HepG2 (cell line): ENCODE measurements around the gene PRKD2. TPM values are rescaled to one million over a fixed set of nuclear protein-coding genes. Genes with fewer than 3 reads are reported as not detected.

ENCODE experiments used
- AGO1 ChIP-seq: fragments of 200-400 bp; formaldehyde crosslinking; IDR thresholded peaks from 2 replicates; pipeline ENCODE4 v1.6.1; 2017; ENCODE audit warnings: mild to moderate bottlenecking, low read depth, low read length, moderate library complexity; ENCODE audit not compliant: poor library complexity, severe bottlenecking
- CREB3 ChIP-seq: sonication (generic); formaldehyde crosslinking; IDR thresholded peaks from 2 replicates; pipeline ENCODE4 v1.5.0; 2020; ENCODE audit warnings: missing genetic modification reagents
- HMG20A ChIP-seq: IDR thresholded peaks from 2 replicates; pipeline ENCODE4 v1.6.1; 2016; ENCODE audit warnings: borderline replicate concordance
- HOXA3 ChIP-seq: sonication (generic); formaldehyde crosslinking; IDR thresholded peaks from 2 replicates; pipeline ENCODE4 v1.5.0; 2020; ENCODE audit warnings: missing genetic modification reagents
- ISL2 ChIP-seq: sonication (generic); formaldehyde crosslinking; IDR thresholded peaks from 2 replicates; pipeline ENCODE4 v1.5.0; 2020; ENCODE audit warnings: missing genetic modification reagents
- KAT8 ChIP-seq: IDR thresholded peaks from 2 replicates; pipeline ENCODE4 v1.6.1; 2016; ENCODE audit warnings: missing genetic modification reagents, missing compliant biosample characterization
- KDM1A ChIP-seq: IDR thresholded peaks from 2 replicates; pipeline ENCODE4 v1.6.1; 2016; ENCODE audit warnings: missing compliant biosample characterization
- KLF16 ChIP-seq, 2 experiments: sonication (generic) in 1 of 2; formaldehyde crosslinking in 1 of 2; IDR thresholded peaks; 2 replicates each; pipeline versions ENCODE4 v1.6.1 to v1.8.0; 2016 to 2023; ENCODE audit warnings: missing genetic modification reagents in 2 of 2, missing compliant biosample characterization in 1 of 2
- MLLT10 ChIP-seq: sonication (generic); formaldehyde crosslinking; IDR thresholded peaks from 2 replicates; pipeline ENCODE4 v1.4.0; 2020; ENCODE audit warnings: missing genetic modification reagents
- NR2F6 ChIP-seq, 2 experiments: IDR thresholded peaks; 2 replicates each; pipeline ENCODE4 v1.6.1; 2016; ENCODE audit warnings: antibody characterized with exemption in 1 of 2, mild to moderate bottlenecking in 1 of 2
- RARA ChIP-seq: IDR thresholded peaks from 2 replicates; pipeline ENCODE4 v1.6.1; 2016; ENCODE audit warnings: missing genetic modification reagents, missing compliant biosample characterization
- RFX5 ChIP-seq: IDR thresholded peaks from 2 replicates; pipeline ENCODE4 v1.6.1; 2011; ENCODE audit warnings: low read depth, low read length, improper control_type of control experiment
- RXRA ChIP-seq: sonication (generic); formaldehyde crosslinking; IDR thresholded peaks from 2 replicates; pipeline ENCODE4 v1.5.1; 2020; ENCODE audit warnings: missing genetic modification reagents
- RXRB ChIP-seq: IDR thresholded peaks from 2 replicates; pipeline ENCODE4 v1.6.1; 2016; ENCODE audit warnings: borderline replicate concordance, missing genetic modification reagents, missing compliant biosample characterization
- SMAD3 ChIP-seq: sonication (generic); formaldehyde crosslinking; IDR thresholded peaks from 2 replicates; pipeline ENCODE4 v1.4.0; 2020; ENCODE audit warnings: missing genetic modification reagents
- SMC3 ChIP-seq: IDR thresholded peaks from 2 replicates; pipeline ENCODE4 v1.6.1; 2011; ENCODE audit warnings: low read length, improper control_type of control experiment
- SOX13 ChIP-seq, 3 experiments: fragments of 450-650 bp in 1 of 3; sonication (generic) in 1 of 3; formaldehyde crosslinking in 1 of 3; IDR thresholded peaks in 2 of 3; conservative IDR thresholded peaks in 1 of 3; 2 replicates each; pipeline versions ENCODE4 v1.5.0 to v1.6.1; 2016 to 2020; ENCODE audit warnings: antibody characterized with exemption in 1 of 3, mild to moderate bottlenecking in 1 of 3, missing compliant biosample characterization in 1 of 3, missing genetic modification reagents in 1 of 3, moderate library complexity in 1 of 3
- XRCC5 ChIP-seq: fragments of 200-400 bp; formaldehyde crosslinking; optimal IDR thresholded peaks from 2 replicates; pipeline ENCODE3; 2017; ENCODE audit warnings: mild to moderate bottlenecking, low read length
- ZBTB34 ChIP-seq: sonication (generic); formaldehyde crosslinking; IDR thresholded peaks from 2 replicates; pipeline ENCODE4 v1.8.0; 2022; ENCODE audit warnings: mild to moderate bottlenecking, missing genetic modification reagents
- ZNF292 ChIP-seq: sonication (generic); formaldehyde crosslinking; IDR thresholded peaks from 2 replicates; pipeline ENCODE4 v1.8.1; 2022; ENCODE audit warnings: mild to moderate bottlenecking, low read depth, missing genetic modification reagents, borderline replicate concordance
- ZNF331 ChIP-seq: sonication (generic); formaldehyde crosslinking; IDR thresholded peaks from 2 replicates; pipeline ENCODE4 v1.4.0; 2020; ENCODE audit warnings: missing genetic modification reagents
- ZNF501 ChIP-seq: sonication (generic); formaldehyde crosslinking; IDR thresholded peaks from 2 replicates; pipeline ENCODE4 v1.5.1; 2020; ENCODE audit warnings: mild to moderate bottlenecking, moderate library complexity, missing genetic modification reagents
- ZNF598 ChIP-seq: sonication (generic); formaldehyde crosslinking; IDR thresholded peaks from 2 replicates; pipeline ENCODE4 v1.5.1; 2020; ENCODE audit warnings: mild to moderate bottlenecking, missing genetic modification reagents, borderline replicate concordance
- ZNF605 ChIP-seq: sonication (generic); formaldehyde crosslinking; IDR thresholded peaks from 2 replicates; pipeline ENCODE4 v1.8.0; 2022; ENCODE audit warnings: mild to moderate bottlenecking, missing genetic modification reagents
- polyA plus RNA-seq, 8 experiments: library from polyadenylated mRNA; depleted of rRNA in 3 of 8; stranded (reverse) in 7 of 8; unstranded in 1 of 8; fragments of >200 nt; fragmentation: Illumina TruSeq in 4 of 8; extraction: Trizol in 4 of 8; gene quantifications; 2 replicates each; pipeline versions ENCODE4 v1.2.1 to v1.2.3, GENCODE V29; 2011 to 2016; ENCODE audit warnings: low read depth in 4 of 8, missing spikeins in 1 of 8, mixed read lengths in 1 of 8; ENCODE audit not compliant: insufficient read depth in 1 of 8
- total RNA-seq, 5 experiments: library from RNA; depleted of rRNA; stranded (reverse); fragments of >200 nt; fragmentation: Illumina TruSeq; extraction: Trizol; gene quantifications; 2 replicates each; pipeline ENCODE4 v1.2.3, GENCODE V29; 2016; ENCODE audit warnings: low read depth in 1 of 5
- TF ChIP-seq, protein P1 (sequence below): sonication (generic); formaldehyde crosslinking; IDR thresholded peaks from 2 replicates; pipeline ENCODE4 v1.5.1; 2020; ENCODE audit warnings: mild to moderate bottlenecking, missing genetic modification reagents, moderate library complexity

The PRKD2 gene
- total and polyA plus RNA-seq, 2 of the 13 experiments (the other 11 are each of a cell fraction or from before 2014, with no cell fraction given) = 6.7 to 7.3 TPM

DNA sequence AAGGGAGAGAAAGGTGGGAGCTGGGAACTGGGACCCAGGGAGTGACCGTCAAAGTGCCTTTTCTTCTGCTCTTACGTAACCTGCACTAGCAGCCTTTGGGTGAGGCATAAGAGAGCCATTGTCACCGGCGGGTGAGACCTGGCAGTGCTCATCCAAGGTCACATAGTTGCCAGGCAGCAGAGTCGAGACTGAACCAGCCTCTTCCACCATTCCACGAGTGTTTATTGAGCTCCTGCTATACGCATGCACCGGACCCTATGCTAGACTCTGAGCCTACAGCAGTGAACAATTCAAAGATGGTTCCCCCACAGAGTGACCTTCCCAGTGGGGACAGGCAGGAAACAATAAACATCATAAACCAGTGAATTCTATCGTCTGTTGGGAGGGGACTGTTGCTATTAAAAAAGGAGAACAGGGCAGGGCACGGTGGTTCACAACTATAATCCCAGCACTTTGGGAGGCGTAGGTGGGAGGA lies 47.9 kb upstream of the PRKD2 start (continued):
- TF ChIP-seq, protein P1, sequence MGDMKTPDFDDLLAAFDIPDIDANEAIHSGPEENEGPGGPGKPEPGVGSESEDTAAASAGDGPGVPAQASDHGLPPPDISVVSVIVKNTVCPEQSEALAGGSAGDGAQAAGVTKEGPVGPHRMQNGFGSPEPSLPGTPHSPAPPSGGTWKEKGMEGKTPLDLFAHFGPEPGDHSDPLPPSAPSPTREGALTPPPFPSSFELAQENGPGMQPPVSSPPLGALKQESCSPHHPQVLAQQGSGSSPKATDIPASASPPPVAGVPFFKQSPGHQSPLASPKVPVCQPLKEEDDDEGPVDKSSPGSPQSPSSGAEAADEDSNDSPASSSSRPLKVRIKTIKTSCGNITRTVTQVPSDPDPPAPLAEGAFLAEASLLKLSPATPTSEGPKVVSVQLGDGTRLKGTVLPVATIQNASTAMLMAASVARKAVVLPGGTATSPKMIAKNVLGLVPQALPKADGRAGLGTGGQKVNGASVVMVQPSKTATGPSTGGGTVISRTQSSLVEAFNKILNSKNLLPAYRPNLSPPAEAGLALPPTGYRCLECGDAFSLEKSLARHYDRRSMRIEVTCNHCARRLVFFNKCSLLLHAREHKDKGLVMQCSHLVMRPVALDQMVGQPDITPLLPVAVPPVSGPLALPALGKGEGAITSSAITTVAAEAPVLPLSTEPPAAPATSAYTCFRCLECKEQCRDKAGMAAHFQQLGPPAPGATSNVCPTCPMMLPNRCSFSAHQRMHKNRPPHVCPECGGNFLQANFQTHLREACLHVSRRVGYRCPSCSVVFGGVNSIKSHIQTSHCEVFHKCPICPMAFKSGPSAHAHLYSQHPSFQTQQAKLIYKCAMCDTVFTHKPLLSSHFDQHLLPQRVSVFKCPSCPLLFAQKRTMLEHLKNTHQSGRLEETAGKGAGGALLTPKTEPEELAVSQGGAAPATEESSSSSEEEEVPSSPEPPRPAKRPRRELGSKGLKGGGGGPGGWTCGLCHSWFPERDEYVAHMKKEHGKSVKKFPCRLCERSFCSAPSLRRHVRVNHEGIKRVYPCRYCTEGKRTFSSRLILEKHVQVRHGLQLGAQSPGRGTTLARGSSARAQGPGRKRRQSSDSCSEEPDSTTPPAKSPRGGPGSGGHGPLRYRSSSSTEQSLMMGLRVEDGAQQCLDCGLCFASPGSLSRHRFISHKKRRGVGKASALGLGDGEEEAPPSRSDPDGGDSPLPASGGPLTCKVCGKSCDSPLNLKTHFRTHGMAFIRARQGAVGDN (CRISPR knock-in tag) = peak; percentile 55; the same call in 1 of the 2 replicates
- peak; percentile 83 for TF ChIP-seq ZNF331 (CRISPR knock-in tag)
- TF ChIP-seq RARA (CRISPR knock-in tag) = peak; percentile 85
- TF ChIP-seq RFX5 = peak; percentile 38; the same call in 1 of the 2 replicates
- peak; percentile 55 for TF ChIP-seq NR2F6 (IDR thresholded peaks at IDR 0.05)
- TF ChIP-seq NR2F6 (CRISPR knock-in tag; IDR thresholded peaks at IDR 0.05) = peak; percentile 76
- TF ChIP-seq ZNF292 (CRISPR knock-in tag) = peak; percentile 79; the same call in 1 of the 2 replicates
- no peak for TF ChIP-seq AGO1
- peak; percentile 51; the same call in 1 of the 2 replicates for TF ChIP-seq KAT8 (CRISPR knock-in tag)
- peak; percentile 69 for TF ChIP-seq XRCC5
- TF ChIP-seq RXRB (CRISPR knock-in tag) = peak; percentile 84
- peak; percentile 77 for TF ChIP-seq HMG20A (CRISPR knock-in tag)
- no peak for TF ChIP-seq CREB3 (CRISPR knock-in tag)
- TF ChIP-seq KDM1A = peak; percentile 76
- 0 out of 2 replicates have a peak, but pooled peaks have one; percentile 37 for TF ChIP-seq ZNF501 (CRISPR knock-in tag)
- peak; percentile 54; the same call in 1 of the 2 replicates for TF ChIP-seq HOXA3 (CRISPR knock-in tag)
- no peak for TF ChIP-seq SMC3
- peak; percentile 41 for TF ChIP-seq SMAD3
- TF ChIP-seq KLF16 (CRISPR knock-in tag; IDR thresholded peaks at IDR 0.05) = peak in 1 of 2 experiments; percentile 32; a peak in 1 of 4 replicates
- TF ChIP-seq ZNF605 (CRISPR knock-in tag) = peak; percentile 57; the same call in 1 of the 2 replicates
- TF ChIP-seq SOX13 (IDR thresholded peaks at IDR 0.05) = no peak
- peak in 1 of 2 experiments; percentile 88; a peak in 2 of 4 replicates for TF ChIP-seq SOX13 (CRISPR knock-in tag; conservative IDR thresholded peaks at IDR 0.05 in 1 of 2, IDR thresholded peaks at IDR 0.05 in 1 of 2)
- TF ChIP-seq ZNF598 (CRISPR knock-in tag) = no peak
- no peak for TF ChIP-seq ISL2
- 0 out of 2 replicates have a peak, but pooled peaks have one; percentile 67 for TF ChIP-seq ZBTB34 (CRISPR knock-in tag)
- peak; percentile 74; the same call in 1 of the 2 replicates for TF ChIP-seq RXRA (CRISPR knock-in tag)
- no peak for TF ChIP-seq MLLT10 (CRISPR knock-in tag)
